Measurements from ENCODE around the gene ATP2B1.

Gene ATP2B1

DNA sequence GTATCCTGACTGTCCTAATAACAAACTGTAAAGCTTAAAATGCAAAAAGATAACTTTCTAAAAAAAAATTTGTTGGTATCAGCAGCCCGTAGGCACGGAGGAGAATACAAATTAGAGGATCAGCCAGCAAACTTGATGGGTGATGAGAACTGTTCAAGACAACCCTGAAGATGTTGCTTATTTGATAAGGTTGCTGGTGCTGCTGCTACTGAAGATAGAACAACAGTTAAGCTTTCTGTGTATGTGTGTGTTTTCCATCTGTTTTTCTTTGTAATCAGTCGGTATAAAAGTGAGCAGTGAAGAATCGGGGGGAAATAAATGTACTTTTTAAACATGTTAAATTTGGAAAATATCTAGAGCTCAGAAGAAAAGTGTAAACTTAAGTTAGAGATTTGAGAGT, 115.4 kb downstream of the ATP2B1 start:
- no peak for DNase-seq (ENCODE audit: low read depth in 2 of 2)
- TF ChIP-seq, protein P1, sequence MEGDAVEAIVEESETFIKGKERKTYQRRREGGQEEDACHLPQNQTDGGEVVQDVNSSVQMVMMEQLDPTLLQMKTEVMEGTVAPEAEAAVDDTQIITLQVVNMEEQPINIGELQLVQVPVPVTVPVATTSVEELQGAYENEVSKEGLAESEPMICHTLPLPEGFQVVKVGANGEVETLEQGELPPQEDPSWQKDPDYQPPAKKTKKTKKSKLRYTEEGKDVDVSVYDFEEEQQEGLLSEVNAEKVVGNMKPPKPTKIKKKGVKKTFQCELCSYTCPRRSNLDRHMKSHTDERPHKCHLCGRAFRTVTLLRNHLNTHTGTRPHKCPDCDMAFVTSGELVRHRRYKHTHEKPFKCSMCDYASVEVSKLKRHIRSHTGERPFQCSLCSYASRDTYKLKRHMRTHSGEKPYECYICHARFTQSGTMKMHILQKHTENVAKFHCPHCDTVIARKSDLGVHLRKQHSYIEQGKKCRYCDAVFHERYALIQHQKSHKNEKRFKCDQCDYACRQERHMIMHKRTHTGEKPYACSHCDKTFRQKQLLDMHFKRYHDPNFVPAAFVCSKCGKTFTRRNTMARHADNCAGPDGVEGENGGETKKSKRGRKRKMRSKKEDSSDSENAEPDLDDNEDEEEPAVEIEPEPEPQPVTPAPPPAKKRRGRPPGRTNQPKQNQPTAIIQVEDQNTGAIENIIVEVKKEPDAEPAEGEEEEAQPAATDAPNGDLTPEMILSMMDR (IDR thresholded peaks at IDR 0.05; ENCODE audit: low read depth, low read length): no peak
- no peak overlapping the region for H3K4me3 ChIP-seq (replicated peaks in 1 of 2; ENCODE audit: low read depth in 2 of 2, low read length in 2 of 2)

DNA sequence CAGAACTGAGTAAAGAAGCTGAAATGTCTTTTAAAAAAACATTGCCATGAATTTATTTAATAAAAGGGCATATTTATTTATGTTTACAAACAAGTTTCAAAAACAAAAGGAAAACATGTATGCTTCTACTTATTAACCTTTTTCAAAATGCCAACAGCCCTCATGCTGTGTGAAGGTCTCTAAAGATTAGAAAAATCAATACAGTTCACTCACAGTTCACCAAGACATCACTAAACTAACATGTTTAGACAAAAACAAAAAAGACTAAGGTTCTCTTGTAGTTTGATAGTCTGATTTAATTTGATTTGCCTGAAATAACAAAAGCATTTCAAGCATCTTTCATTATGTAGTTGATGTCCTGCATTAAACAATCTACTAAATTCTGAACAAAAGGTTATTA, 118.9 kb downstream of the ATP2B1 start:
- DNase-seq (ENCODE audit: low read depth in 2 of 2): no peak
- H3K4me3 ChIP-seq (replicated peaks in 1 of 2; ENCODE audit: low read depth in 2 of 2, low read length in 2 of 2): no peak overlapping the region
- TF ChIP-seq, protein P1 (IDR thresholded peaks at IDR 0.05; ENCODE audit: low read depth, low read length): no peak

DNA sequence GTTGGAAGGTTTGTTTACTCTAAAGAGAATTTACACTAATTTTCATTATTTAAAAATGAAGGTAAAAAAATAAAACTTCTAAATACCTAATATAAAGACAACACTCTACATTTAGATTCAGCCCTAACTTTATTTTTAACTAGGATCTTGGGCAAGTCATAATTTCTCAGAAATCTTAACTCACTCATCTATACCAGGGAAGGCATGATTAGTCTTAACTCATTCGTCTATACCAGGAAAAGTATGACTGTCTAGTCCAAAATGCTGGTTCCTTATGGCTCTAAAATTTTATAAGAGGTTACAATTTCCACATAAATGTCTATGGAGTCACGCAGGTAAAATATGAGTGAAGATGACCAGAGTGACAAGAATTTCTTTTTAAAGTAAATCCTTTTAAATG, 130.1 kb downstream of the ATP2B1 start:
- DNase-seq (ENCODE audit: low read depth in 2 of 2): no peak
- no peak overlapping the region for H3K4me3 ChIP-seq (replicated peaks in 1 of 2; ENCODE audit: low read depth in 2 of 2, low read length in 2 of 2)
- TF ChIP-seq, protein P1 (IDR thresholded peaks at IDR 0.05; ENCODE audit: low read depth, low read length): no peak

DNA sequence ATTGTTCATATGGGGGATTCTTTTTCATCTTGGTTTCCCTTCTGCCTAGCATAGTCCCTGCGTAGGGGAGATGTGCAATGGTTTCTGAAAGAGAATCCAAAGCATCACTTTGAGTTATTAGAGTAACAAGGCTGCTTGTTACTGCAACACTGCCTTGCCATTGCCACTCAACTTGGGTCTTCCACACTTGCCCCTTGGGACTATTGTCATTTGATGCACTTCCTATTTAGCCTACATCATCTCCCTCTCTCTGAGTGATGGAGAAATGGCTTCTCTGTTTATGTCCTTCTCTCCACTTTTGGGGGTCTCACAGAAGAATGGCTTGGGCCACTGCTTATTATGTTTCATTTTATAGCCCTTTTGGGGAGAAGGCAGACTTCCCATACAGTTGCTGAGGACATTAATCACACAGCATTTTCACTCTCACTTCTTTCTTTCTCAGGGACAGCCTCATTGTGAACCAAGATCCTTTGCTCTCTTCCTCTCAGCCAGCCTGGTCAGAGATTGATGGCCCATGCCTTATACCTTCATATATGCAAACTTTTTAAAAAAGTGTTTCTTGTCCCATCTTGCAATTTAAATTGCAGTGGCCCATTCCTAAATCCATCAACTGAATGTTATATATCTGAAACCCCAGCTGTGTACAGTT, 131.9 kb downstream of the ATP2B1 start:
- no peak overlapping the region for H3K4me3 ChIP-seq (replicated peaks in 1 of 2; ENCODE audit: low read depth in 2 of 2, low read length in 2 of 2)
- DNase-seq (ENCODE audit: low read depth in 2 of 2): no peak

DNA sequence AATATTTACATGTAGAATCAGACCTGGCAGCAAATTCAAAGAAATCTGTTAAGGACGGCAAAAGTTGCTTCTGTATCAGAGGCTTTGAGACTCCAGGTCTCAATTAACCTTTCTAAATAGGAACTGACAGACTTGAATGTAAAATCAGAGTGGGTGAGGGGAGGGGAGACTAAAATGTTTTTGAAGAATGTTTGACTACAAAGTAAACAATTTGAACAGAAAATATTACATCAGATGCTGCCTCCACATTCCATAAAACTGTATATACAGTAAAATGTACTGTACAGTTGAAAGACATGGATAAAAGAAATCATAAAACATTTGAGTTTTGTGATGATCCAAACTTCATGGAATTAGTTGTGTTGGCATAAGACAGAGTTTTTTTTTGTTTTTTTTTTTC, 133.3 kb downstream of the ATP2B1 start:
- no peak overlapping the region for H3K4me3 ChIP-seq (replicated peaks in 1 of 2; ENCODE audit: low read depth in 2 of 2, low read length in 2 of 2)
- TF ChIP-seq, protein P1 (IDR thresholded peaks at IDR 0.05; ENCODE audit: low read depth, low read length): no peak
- no peak for DNase-seq (ENCODE audit: low read depth in 2 of 2)

More for the DNA sequence above, 131.9 kb downstream of the ATP2B1 start:
- TF ChIP-seq, protein P1 (IDR thresholded peaks at IDR 0.05; ENCODE audit: low read depth, low read length): no peak

DNA sequence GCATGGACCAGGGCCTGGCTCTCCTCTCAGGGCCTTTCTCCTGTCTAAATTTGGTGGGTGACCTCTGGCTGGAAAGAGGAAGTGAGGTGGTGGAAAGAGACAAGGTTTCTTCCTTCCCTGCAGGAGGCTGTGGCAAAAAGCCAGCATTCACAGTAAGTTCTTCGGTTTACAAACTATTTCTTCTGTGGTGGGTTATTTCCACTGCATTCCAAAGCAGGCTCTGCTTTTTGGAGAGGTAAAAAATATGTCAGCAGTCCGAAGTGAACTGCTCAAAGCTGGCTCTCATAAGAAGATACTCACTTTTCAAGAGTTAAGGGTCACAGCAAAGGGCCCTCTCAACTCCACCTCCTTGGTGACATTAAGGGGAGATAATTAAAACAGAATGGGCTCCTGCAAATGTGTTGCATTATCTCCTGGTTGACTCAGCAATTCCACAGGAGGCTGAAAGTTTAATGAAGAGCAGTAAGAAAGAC, 133.9 kb downstream of the ATP2B1 start:
- DNase-seq (ENCODE audit: low read depth in 2 of 2): peak; percentile 67 to 80
- TF ChIP-seq, protein P1 (IDR thresholded peaks at IDR 0.05; ENCODE audit: low read depth, low read length): no peak
- no peak overlapping the region for H3K4me3 ChIP-seq (replicated peaks in 1 of 2; ENCODE audit: low read depth in 2 of 2, low read length in 2 of 2)

Measured in cardiac fibroblast (primary cell).